ENCODE results near the gene PLEKHM3. TPM values are rescaled to one million over a fixed set of nuclear protein-coding genes. Genes with fewer than 3 reads are reported as not detected.
"Not testable (repeated sequence)": the region's sequence is repeated elsewhere in the genome, so short reads cannot be mapped to it uniquely, and the experiment has no call there.

The PLEKHM3 gene
- total and polyA plus RNA-seq, 2 donors: 8.2 to 8.8 TPM

DNA sequence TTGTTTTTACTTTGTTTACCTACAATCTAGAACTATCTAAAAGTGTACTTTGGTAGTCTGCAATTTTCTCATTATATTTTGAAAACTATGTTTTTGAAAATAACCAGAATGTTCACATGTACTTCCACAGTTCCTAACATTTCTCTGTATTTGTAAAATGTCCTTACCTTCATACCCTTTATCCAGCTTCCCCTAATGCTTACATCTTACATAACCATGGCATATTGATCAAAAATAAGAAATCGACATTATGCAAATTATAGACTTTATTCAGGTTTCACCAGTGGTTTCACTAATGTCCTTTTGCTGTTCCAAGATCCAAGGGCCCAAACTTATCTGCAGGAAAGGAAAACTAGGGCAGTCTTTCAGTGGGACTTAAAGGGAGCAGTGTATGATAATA is 114.1 kb downstream of the PLEKHM3 start:
- Histone ChIP-seq H3K27me3 (ENCODE audit: control insufficient read depth in 2 of 2, insufficient read depth in 1 of 2, low read length in 1 of 2) (no peaks in the 10 kb centered on the region), H3K27ac (ENCODE audit: low read depth in 1 of 2, low read length in 1 of 2) (no peak overlapping the region), H3K36me3 (ENCODE audit: control insufficient read depth in 2 of 2, insufficient read depth in 2 of 2, low read length in 1 of 2) (no peaks in the 10 kb centered on the region), H3K4me3 (ENCODE audit: low read length in 2 of 2) (no peak overlapping the region), H3K4me1 (ENCODE audit: control insufficient read depth in 2 of 2, insufficient read depth in 2 of 2, low read length in 2 of 2) (no peaks in the 10 kb centered on the region), H3K9me3 (ENCODE audit: control insufficient read depth in 2 of 2, insufficient read depth in 1 of 2, low read length in 1 of 2) (no peaks in the 10 kb centered on the region)
- no peak for DNase-seq (ENCODE audit: low read depth in 6 of 9, low spot score in 9 of 9)
- WGBS: 97% methylated on average over 1 of the region's 1 CpG

DNA sequence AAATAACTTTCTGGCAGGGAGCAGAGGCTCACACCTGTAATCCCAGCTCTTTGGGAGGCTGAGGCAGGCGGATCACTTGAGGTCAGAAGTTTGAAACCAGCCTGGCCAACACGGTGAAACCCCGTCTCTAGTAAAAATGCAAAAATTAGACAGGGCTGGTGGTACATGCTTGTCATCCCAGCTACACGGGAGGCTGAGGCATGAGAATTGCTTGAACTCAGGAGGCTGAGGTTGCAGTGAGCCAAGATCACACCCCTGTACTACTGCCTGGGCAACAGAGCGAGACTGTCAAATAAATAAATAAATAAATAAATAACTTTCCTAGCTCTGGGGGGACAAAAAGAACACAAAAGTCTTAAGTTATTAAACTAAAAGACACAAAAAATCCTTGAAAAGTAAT is 118.8 kb downstream of the PLEKHM3 start:
- not testable (repeated sequence) for H3K36me3 ChIP-seq (ENCODE audit: control insufficient read depth in 2 of 2, insufficient read depth in 2 of 2, low read length in 1 of 2); H3K9me3 ChIP-seq (ENCODE audit: control insufficient read depth in 2 of 2, insufficient read depth in 1 of 2, low read length in 1 of 2); H3K4me3 ChIP-seq (ENCODE audit: low read length in 2 of 2); H3K27ac ChIP-seq (ENCODE audit: low read depth in 1 of 2, low read length in 1 of 2); H3K4me1 ChIP-seq (ENCODE audit: control insufficient read depth in 2 of 2, insufficient read depth in 2 of 2, low read length in 2 of 2); DNase-seq (ENCODE audit: low read depth in 6 of 9, low spot score in 9 of 9); H3K27me3 ChIP-seq (ENCODE audit: control insufficient read depth in 2 of 2, insufficient read depth in 1 of 2, low read length in 1 of 2)
- 98% methylated on average over 5 of the region's 5 CpGs for WGBS

- DNase-seq (ENCODE audit: low read depth in 6 of 9, low spot score in 9 of 9): no peak
- Histone ChIP-seq H3K9me3 (ENCODE audit: control insufficient read depth in 2 of 2, insufficient read depth in 1 of 2, low read length in 1 of 2) (no peaks in the 10 kb centered on the region), H3K27me3 (ENCODE audit: control insufficient read depth in 2 of 2, insufficient read depth in 1 of 2, low read length in 1 of 2) (no peaks in the 10 kb centered on the region), H3K27ac (ENCODE audit: low read depth in 1 of 2, low read length in 1 of 2) (no peak overlapping the region), H3K36me3 (ENCODE audit: control insufficient read depth in 2 of 2, insufficient read depth in 2 of 2, low read length in 1 of 2) (no peaks in the 10 kb centered on the region), H3K4me3 (ENCODE audit: low read length in 2 of 2) (no peak overlapping the region), H3K4me1 (ENCODE audit: control insufficient read depth in 2 of 2, insufficient read depth in 2 of 2, low read length in 2 of 2) (no peaks in the 10 kb centered on the region)
- 92% methylated on average over 1 of the region's 1 CpG for WGBS
Measured at GRCh38 chr2:207905546-207905945, 119.8 kb downstream of the PLEKHM3 start.

DNA sequence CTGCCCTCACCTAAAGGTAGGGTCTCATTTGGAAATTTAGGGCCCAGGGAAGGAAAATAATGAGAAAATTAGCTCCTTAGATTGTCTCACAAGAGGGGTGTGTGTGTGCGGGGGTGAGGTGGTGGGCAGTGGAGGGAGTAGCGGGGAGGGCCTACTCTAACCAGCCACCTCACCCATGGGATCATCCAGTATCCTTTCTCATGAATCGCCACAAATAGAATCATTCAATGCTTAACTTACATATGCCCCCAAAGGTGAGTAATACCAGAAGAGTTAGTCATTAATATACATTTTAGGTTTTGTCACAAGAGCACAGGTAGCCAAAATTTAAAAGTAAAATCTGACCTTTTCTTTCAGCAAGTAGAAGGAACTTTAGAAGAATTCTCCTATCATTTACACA is 122.1 kb downstream of the PLEKHM3 start:
- 97% methylated on average over 3 of the region's 3 CpGs for WGBS
- DNase-seq (ENCODE audit: low read depth in 6 of 9, low spot score in 9 of 9): no peak
- Histone ChIP-seq H3K27ac (ENCODE audit: low read depth in 1 of 2, low read length in 1 of 2) (no peak overlapping the region), H3K9me3 (ENCODE audit: control insufficient read depth in 2 of 2, insufficient read depth in 1 of 2, low read length in 1 of 2) (no peaks in the 10 kb centered on the region), H3K4me1 (ENCODE audit: control insufficient read depth in 2 of 2, insufficient read depth in 2 of 2, low read length in 2 of 2) (no peaks in the 10 kb centered on the region), H3K27me3 (ENCODE audit: control insufficient read depth in 2 of 2, insufficient read depth in 1 of 2, low read length in 1 of 2) (no peaks in the 10 kb centered on the region), H3K4me3 (ENCODE audit: low read length in 2 of 2) (no peak overlapping the region), H3K36me3 (ENCODE audit: control insufficient read depth in 2 of 2, insufficient read depth in 2 of 2, low read length in 1 of 2) (no peaks in the 10 kb centered on the region)

DNA sequence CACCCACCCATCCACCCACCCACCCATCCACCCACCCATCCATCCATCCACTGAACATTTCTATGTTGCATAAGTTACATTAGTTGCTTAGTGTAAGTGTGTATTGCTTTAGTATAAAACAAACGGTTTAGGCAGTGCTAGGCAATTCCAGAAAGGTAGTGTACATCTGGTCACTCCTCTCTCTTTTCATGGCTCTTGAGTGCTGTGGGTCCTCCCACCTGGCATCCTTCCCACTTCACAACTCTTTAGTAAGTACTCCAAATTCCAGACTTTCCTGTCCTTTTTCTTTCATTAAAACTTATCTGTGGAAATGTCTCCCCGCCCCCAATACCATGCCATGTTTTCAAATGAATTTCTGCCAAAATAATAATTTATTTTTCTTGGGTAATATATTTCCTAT is 122.5 kb downstream of the PLEKHM3 start:
- no peaks in the 10 kb centered on the region for H3K36me3 ChIP-seq (ENCODE audit: control insufficient read depth in 2 of 2, insufficient read depth in 2 of 2, low read length in 1 of 2)
- 97% methylated on average over 2 of the region's 2 CpGs for WGBS
- H3K27me3 ChIP-seq (ENCODE audit: control insufficient read depth in 2 of 2, insufficient read depth in 1 of 2, low read length in 1 of 2): no peaks in the 10 kb centered on the region
- H3K4me3 ChIP-seq (ENCODE audit: low read length in 2 of 2): no peak overlapping the region
- no peak overlapping the region for H3K27ac ChIP-seq (ENCODE audit: low read depth in 1 of 2, low read length in 1 of 2)
- H3K4me1 ChIP-seq (ENCODE audit: control insufficient read depth in 2 of 2, insufficient read depth in 2 of 2, low read length in 2 of 2): no peaks in the 10 kb centered on the region
- no peak for DNase-seq (ENCODE audit: low read depth in 6 of 9, low spot score in 9 of 9)
- no peaks in the 10 kb centered on the region for H3K9me3 ChIP-seq (ENCODE audit: control insufficient read depth in 2 of 2, insufficient read depth in 1 of 2, low read length in 1 of 2)

- no peak overlapping the region for H3K27ac ChIP-seq (ENCODE audit: low read depth in 1 of 2, low read length in 1 of 2)
- no peak for DNase-seq (ENCODE audit: low read depth in 6 of 9, low spot score in 9 of 9)
- H3K4me3 ChIP-seq (ENCODE audit: low read length in 2 of 2): no peak overlapping the region
- H3K36me3 ChIP-seq (ENCODE audit: control insufficient read depth in 2 of 2, insufficient read depth in 2 of 2, low read length in 1 of 2): no peaks in the 10 kb centered on the region
- no peaks in the 10 kb centered on the region for H3K27me3 ChIP-seq (ENCODE audit: control insufficient read depth in 2 of 2, insufficient read depth in 1 of 2, low read length in 1 of 2)
- WGBS: 98% methylated on average over 9 of the region's 9 CpGs
- H3K9me3 ChIP-seq (ENCODE audit: control insufficient read depth in 2 of 2, insufficient read depth in 1 of 2, low read length in 1 of 2): no peaks in the 10 kb centered on the region
- no peaks in the 10 kb centered on the region for H3K4me1 ChIP-seq (ENCODE audit: control insufficient read depth in 2 of 2, insufficient read depth in 2 of 2, low read length in 2 of 2)
Measured at GRCh38 chr2:207901829-207902228, 123.5 kb downstream of the PLEKHM3 start.

GRCh38 chr2:207901401-207901800 is 123.9 kb downstream of the PLEKHM3 start:
- peak in 1 of 9 donors; percentile 10 for DNase-seq (ENCODE audit: low read depth in 6 of 9, low spot score in 9 of 9)
- no peaks in the 10 kb centered on the region for H3K4me1 ChIP-seq (ENCODE audit: control insufficient read depth in 2 of 2, insufficient read depth in 2 of 2, low read length in 2 of 2)

GRCh38 chr2:207898354-207898695 is 127.0 kb downstream of the PLEKHM3 start:
- Histone ChIP-seq H3K36me3 (ENCODE audit: control insufficient read depth in 2 of 2, insufficient read depth in 2 of 2, low read length in 1 of 2) (no peaks in the 10 kb centered on the region), H3K9me3 (ENCODE audit: control insufficient read depth in 2 of 2, insufficient read depth in 1 of 2, low read length in 1 of 2) (no peaks in the 10 kb centered on the region), H3K27ac (ENCODE audit: low read depth in 1 of 2, low read length in 1 of 2) (no peak overlapping the region), H3K4me3 (ENCODE audit: low read length in 2 of 2) (no peak overlapping the region), H3K4me1 (ENCODE audit: control insufficient read depth in 2 of 2, insufficient read depth in 2 of 2, low read length in 2 of 2) (no peaks in the 10 kb centered on the region), H3K27me3 (ENCODE audit: control insufficient read depth in 2 of 2, insufficient read depth in 1 of 2, low read length in 1 of 2) (no peaks in the 10 kb centered on the region)
- no peak for DNase-seq (ENCODE audit: low read depth in 6 of 9, low spot score in 9 of 9)
- WGBS: 95% methylated on average over 8 of the region's 8 CpGs

More at GRCh38 chr2:207901401-207901800, 123.9 kb downstream of the PLEKHM3 start:
- Histone ChIP-seq H3K27me3 (ENCODE audit: control insufficient read depth in 2 of 2, insufficient read depth in 1 of 2, low read length in 1 of 2) (no peaks in the 10 kb centered on the region), H3K27ac (ENCODE audit: low read depth in 1 of 2, low read length in 1 of 2) (no peak overlapping the region), H3K36me3 (ENCODE audit: control insufficient read depth in 2 of 2, insufficient read depth in 2 of 2, low read length in 1 of 2) (no peaks in the 10 kb centered on the region), H3K9me3 (ENCODE audit: control insufficient read depth in 2 of 2, insufficient read depth in 1 of 2, low read length in 1 of 2) (no peaks in the 10 kb centered on the region), H3K4me3 (ENCODE audit: low read length in 2 of 2) (no peak overlapping the region)
- 96% methylated on average over 4 of the region's 4 CpGs for WGBS

- Histone ChIP-seq H3K9me3 (ENCODE audit: control insufficient read depth in 2 of 2, insufficient read depth in 1 of 2, low read length in 1 of 2) (no peaks in the 10 kb centered on the region), H3K27me3 (ENCODE audit: control insufficient read depth in 2 of 2, insufficient read depth in 1 of 2, low read length in 1 of 2) (no peaks in the 10 kb centered on the region), H3K4me1 (ENCODE audit: control insufficient read depth in 2 of 2, insufficient read depth in 2 of 2, low read length in 2 of 2) (no peaks in the 10 kb centered on the region), H3K4me3 (ENCODE audit: low read length in 2 of 2) (no peak overlapping the region), H3K27ac (ENCODE audit: low read depth in 1 of 2, low read length in 1 of 2) (no peak overlapping the region), H3K36me3 (ENCODE audit: control insufficient read depth in 2 of 2, insufficient read depth in 2 of 2, low read length in 1 of 2) (no peaks in the 10 kb centered on the region)
- 97% methylated on average over 9 of the region's 9 CpGs for WGBS
- no peak for DNase-seq (ENCODE audit: low read depth in 6 of 9, low spot score in 9 of 9)
Measured at GRCh38 chr2:207897541-207898353, 127.6 kb downstream of the PLEKHM3 start.

Measured in thymus (tissue), 11 donors.